Activated CD4-positive, alpha-beta T cell treated with anti-CD3 and anti-CD28 coated beads, Interleukin-2, amount 10 ng/mL, durations not matched to agents 7 days and 5 days (primary cell): Measurements from ENCODE around the gene EPS8L3. TPM values are rescaled to one million over a fixed set of nuclear protein-coding genes. Genes with fewer than 3 reads are reported as not detected.

Experiments used
- CTCF ChIA-PET: fragments of 350-600 bp; sonication (Branson Sonifier 250); formaldehyde crosslinking; loops from one replicate; lab custom pipeline; 2021; ENCODE audit warnings: antibody characterized with exemption; lab: Charles Lee
- POLR2A ChIA-PET: fragments of 350-600 bp; sonication (Branson Sonifier 250); formaldehyde crosslinking; loops from one replicate; lab custom pipeline; 2021; ENCODE audit warnings: antibody characterized with exemption; lab: Charles Lee
- DNase-seq: peaks from one replicate; pipeline ENCODE4 v3.0.0-alpha.2; 2020
- H3K27ac Mint-ChIP-seq: one replicate; pipeline ENCODE4 v1.8.0; 2021; ENCODE audit warnings: mild to moderate bottlenecking, moderate library complexity, mixed read lengths
- H3K27me3 Mint-ChIP-seq: one replicate; pipeline ENCODE4 v1.8.0; 2021; ENCODE audit warnings: mixed read lengths
- H3K36me3 Mint-ChIP-seq: one replicate; pipeline ENCODE4 v1.8.0; 2021; ENCODE audit warnings: low read depth, mixed read lengths
- H3K4me1 Mint-ChIP-seq: one replicate; pipeline ENCODE4 v1.8.0; 2021; ENCODE audit warnings: mixed read lengths
- H3K4me3 Mint-ChIP-seq: one replicate; pipeline ENCODE4 v1.8.0; 2021; ENCODE audit warnings: mild to moderate bottlenecking, moderate library complexity, mixed read lengths
- H3K9me3 Mint-ChIP-seq: one replicate; pipeline ENCODE4 v1.8.0; 2021; ENCODE audit warnings: mixed read lengths
- total RNA-seq, 2 experiments: library from RNA; stranded (reverse); gene quantifications; one replicate each; pipeline ENCODE4 v1.2.3, GENCODE V29; 2021

The EPS8L3 gene
- total RNA-seq, 2 experiments from 2014 or later = not detected

- no peak for DNase-seq
- Mint-ChIP-seq H3K27me3 (no peaks in the 10 kb centered on the region), H3K4me1 (peaks cover 27% of the 10 kb centered on the region), H3K36me3 (peaks cover 4% of the 10 kb centered on the region), H3K27ac (peak overlapping the region; percentile 74), H3K9me3 (peaks cover 4% of the 10 kb centered on the region), H3K4me3 (no peak overlapping the region)
- ChIA-PET CTCF (interaction anchor here (1.1 to 25.5 kb wide), 4 partner anchors 9 to 198 kb away, joined by 3 to 475 read pairs (median 62); partner anchors contain the start of gene AHCYL1), POLR2A (interaction anchor here (0.5 kb wide), 1 partner anchor 126 kb away, joined by 5 read pairs; no protein-coding TSS in a partner anchor)
Observed at GRCh38 chr1:109784551-109785252, 21.0 kb upstream of the EPS8L3 start.

DNA sequence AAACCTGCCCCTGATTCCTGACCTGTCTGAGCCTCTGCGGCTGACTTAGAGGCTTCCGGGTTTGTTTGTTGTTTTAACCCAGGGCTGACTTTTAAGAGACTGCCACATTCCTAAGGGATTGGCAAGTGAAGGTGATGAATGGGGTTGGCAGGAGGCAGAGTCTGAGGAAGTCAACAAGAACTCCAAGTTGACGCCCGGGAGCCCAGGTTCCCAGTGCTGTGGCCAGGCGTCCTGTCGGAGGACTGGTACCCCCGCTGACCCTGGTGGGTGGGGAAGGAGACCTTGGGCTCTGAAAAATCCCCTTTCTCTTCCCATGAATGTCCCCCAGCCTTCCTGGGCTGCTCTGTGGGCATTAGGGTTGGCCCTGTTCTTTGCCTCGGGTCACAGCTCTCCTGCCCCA lies 19.7 kb upstream of the EPS8L3 start:
- POLR2A ChIA-PET = no interaction called here
- peaks cover 4% of the 10 kb centered on the region for H3K36me3 Mint-ChIP-seq
- H3K4me1 Mint-ChIP-seq = peaks cover 18% of the 10 kb centered on the region
- H3K9me3 Mint-ChIP-seq = peaks cover 4% of the 10 kb centered on the region
- CTCF ChIA-PET = interaction anchor here (12.9 to 25.5 kb wide), 2 partner anchors 8 to 200 kb away, joined by 120 to 475 read pairs; partner anchors contain the start of gene AHCYL1
- no peak overlapping the region for H3K4me3 Mint-ChIP-seq
- H3K27ac Mint-ChIP-seq = no peak overlapping the region
- no peak for DNase-seq
- H3K27me3 Mint-ChIP-seq = no peaks in the 10 kb centered on the region

GRCh38 chr1:109782927-109783326 lies 19.2 kb upstream of the EPS8L3 start:
- DNase-seq = no peak
- ChIA-PET POLR2A (interaction anchor here (0.6 kb wide), 1 partner anchor 137 kb away, joined by 3 read pairs; no protein-coding TSS in a partner anchor), CTCF (interaction anchor here (1.7 to 25.5 kb wide), 3 partner anchors 8 to 200 kb away, joined by 9 to 475 read pairs (median 120); partner anchors contain the start of gene AHCYL1)
- H3K36me3 Mint-ChIP-seq = peaks cover 4% of the 10 kb centered on the region
- peaks cover 4% of the 10 kb centered on the region for H3K9me3 Mint-ChIP-seq
- no peak overlapping the region for H3K27ac Mint-ChIP-seq
- no peaks in the 10 kb centered on the region for H3K27me3 Mint-ChIP-seq
- peaks cover 15% of the 10 kb centered on the region for H3K4me1 Mint-ChIP-seq
- H3K4me3 Mint-ChIP-seq = no peak overlapping the region

- Mint-ChIP-seq H3K27me3 (no peaks in the 10 kb centered on the region), H3K4me3 (no peak overlapping the region), H3K36me3 (peaks cover 4% of the 10 kb centered on the region), H3K9me3 (peaks cover 4% of the 10 kb centered on the region), H3K4me1 (peaks cover 14% of the 10 kb centered on the region), H3K27ac (no peak overlapping the region)
- DNase-seq = no peak
- ChIA-PET CTCF (interaction anchor here (1.6 to 25.5 kb wide), 4 partner anchors 7 to 200 kb away, joined by 3 to 475 read pairs (median 64); partner anchors contain the start of gene AHCYL1), POLR2A (interaction anchor here (0.6 kb wide), 1 partner anchor 138 kb away, joined by 3 read pairs; no protein-coding TSS in a partner anchor)
Observed at GRCh38 chr1:109782514-109782913, 18.8 kb upstream of the EPS8L3 start.

DNA sequence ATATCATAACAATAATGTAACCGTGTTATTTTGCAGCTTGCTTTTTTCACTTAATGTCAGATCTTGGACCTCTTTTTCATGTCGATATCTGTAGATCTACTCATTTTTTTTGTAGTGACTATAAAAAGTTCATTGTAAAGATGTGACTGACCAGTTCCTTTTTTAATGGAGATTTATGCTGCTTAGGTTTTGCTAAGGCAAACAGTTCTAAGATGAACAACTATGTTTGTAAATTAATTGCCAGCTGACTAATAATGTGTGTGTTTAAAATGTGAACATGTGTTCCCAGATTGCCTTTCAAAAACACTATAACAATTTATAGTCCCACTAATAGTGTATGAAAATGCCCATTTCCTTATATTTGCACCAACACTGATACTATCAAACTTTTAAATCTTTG lies 18.1 kb upstream of the EPS8L3 start:
- CTCF ChIA-PET = interaction anchor here (1.6 to 25.5 kb wide), 3 partner anchors 9 to 201 kb away, joined by 3 to 475 read pairs (median 9); partner anchors contain the start of gene AHCYL1
- Mint-ChIP-seq H3K9me3 (peaks cover 4% of the 10 kb centered on the region), H3K36me3 (peaks cover 4% of the 10 kb centered on the region), H3K4me1 (peaks cover 16% of the 10 kb centered on the region), H3K27ac (no peak overlapping the region), H3K27me3 (no peaks in the 10 kb centered on the region), H3K4me3 (no peak overlapping the region)
- no peak for DNase-seq
- POLR2A ChIA-PET = no interaction called here

- Mint-ChIP-seq H3K27me3 (no peaks in the 10 kb centered on the region), H3K4me1 (peaks cover 11% of the 10 kb centered on the region), H3K4me3 (no peak overlapping the region), H3K27ac (no peak overlapping the region), H3K9me3 (peaks cover 4% of the 10 kb centered on the region), H3K36me3 (peaks cover 4% of the 10 kb centered on the region)
- POLR2A ChIA-PET = no interaction called here
- CTCF ChIA-PET = interaction anchor here (1.6 to 25.5 kb wide), 3 partner anchors 10 to 202 kb away, joined by 3 to 475 read pairs (median 9); partner anchors contain the start of gene AHCYL1
- no peak for DNase-seq
Observed at GRCh38 chr1:109780982-109781381, 17.3 kb upstream of the EPS8L3 start.

- H3K27ac Mint-ChIP-seq = peak overlapping the region; percentile 20
- peaks cover 4% of the 10 kb centered on the region for H3K36me3 Mint-ChIP-seq
- H3K4me1 Mint-ChIP-seq = peaks cover 16% of the 10 kb centered on the region
- ChIA-PET POLR2A (interaction anchor here (1.9 kb wide), 1 partner anchor 206 kb away, joined by 10 read pairs; the partner anchor contains the start of gene AHCYL1), CTCF (interaction anchor here (1.0 to 25.5 kb wide), 15 partner anchors 11 to 249 kb away, joined by 3 to 475 read pairs (median 10); partner anchors contain the start of genes AHCYL1, EPS8L3, GPR61 and GSTM4)
- H3K9me3 Mint-ChIP-seq = peaks cover 4% of the 10 kb centered on the region
- no peak for DNase-seq
- H3K4me3 Mint-ChIP-seq = no peak overlapping the region
- H3K27me3 Mint-ChIP-seq = peaks cover 9% of the 10 kb centered on the region
Observed at GRCh38 chr1:109777980-109778625, 14.4 kb upstream of the EPS8L3 start.

DNA sequence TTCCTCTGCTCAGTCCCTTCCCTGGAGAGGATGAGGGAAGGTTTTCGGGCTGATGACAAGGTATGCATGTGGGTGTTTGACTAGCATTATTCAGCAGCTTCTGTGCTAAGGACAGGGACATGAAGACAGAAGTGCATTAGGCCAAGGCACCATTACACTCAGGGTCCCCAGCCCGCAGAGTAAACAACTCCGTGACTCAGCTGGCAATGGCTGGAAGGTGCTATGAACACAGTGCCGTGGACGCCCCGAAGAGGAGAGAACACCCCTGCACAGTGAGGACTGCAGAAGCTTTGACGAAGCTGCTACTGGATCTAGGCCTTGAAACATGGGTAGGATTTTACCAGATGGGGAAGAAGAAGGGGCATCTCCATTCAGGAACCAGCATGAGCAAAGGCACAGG lies 13.7 kb upstream of the EPS8L3 start:
- Mint-ChIP-seq H3K4me3 (no peak overlapping the region), H3K36me3 (peaks cover 4% of the 10 kb centered on the region), H3K27me3 (peaks cover 9% of the 10 kb centered on the region), H3K27ac (peak overlapping the region; percentile 63), H3K9me3 (peaks cover 4% of the 10 kb centered on the region), H3K4me1 (peaks cover 16% of the 10 kb centered on the region)
- DNase-seq = no peak
- ChIA-PET POLR2A (interaction anchor here (1.9 kb wide), 1 partner anchor 207 kb away, joined by 10 read pairs; the partner anchor contains the start of gene AHCYL1), CTCF (interaction anchor here (0.5 to 25.5 kb wide), 40 partner anchors 12 to 803 kb away, joined by 3 to 475 read pairs (median 4); partner anchors contain the start of genes AHCYL1, EPS8L3, GPR61 and GSTM4)

GRCh38 chr1:109776911-109777310 lies 13.2 kb upstream of the EPS8L3 start:
- peaks cover 4% of the 10 kb centered on the region for H3K9me3 Mint-ChIP-seq
- peak; percentile 84 for DNase-seq
- no peak overlapping the region for H3K4me3 Mint-ChIP-seq
- peaks cover 9% of the 10 kb centered on the region for H3K27me3 Mint-ChIP-seq
- peak overlapping the region; percentile 80 for H3K27ac Mint-ChIP-seq
- ChIA-PET POLR2A (interaction anchor here (1.9 kb wide), 1 partner anchor 207 kb away, joined by 10 read pairs; the partner anchor contains the start of gene AHCYL1), CTCF (interaction anchor here (0.5 to 25.5 kb wide), 43 partner anchors 12 to 803 kb away, joined by 3 to 475 read pairs (median 4); partner anchors contain the start of genes AHCYL1, EPS8L3, GPR61 and GSTM4)
- peaks cover 20% of the 10 kb centered on the region for H3K4me1 Mint-ChIP-seq
- H3K36me3 Mint-ChIP-seq = peaks cover 4% of the 10 kb centered on the region

- Mint-ChIP-seq H3K27ac (no peak overlapping the region), H3K4me3 (no peak overlapping the region), H3K27me3 (peaks cover 9% of the 10 kb centered on the region), H3K4me1 (peaks cover 20% of the 10 kb centered on the region), H3K9me3 (peaks cover 4% of the 10 kb centered on the region), H3K36me3 (peaks cover 4% of the 10 kb centered on the region)
- POLR2A ChIA-PET = interaction anchor here (1.9 kb wide), 1 partner anchor 208 kb away, joined by 10 read pairs; the partner anchor contains the start of gene AHCYL1
- CTCF ChIA-PET = interaction anchor here (0.8 to 25.5 kb wide), 39 partner anchors 13 to 258 kb away, joined by 3 to 475 read pairs (median 4); partner anchors contain the start of genes AHCYL1, EPS8L3, GPR61 and GSTM4
- DNase-seq = no peak
Observed at GRCh38 chr1:109776206-109776835, 12.6 kb upstream of the EPS8L3 start.

DNA sequence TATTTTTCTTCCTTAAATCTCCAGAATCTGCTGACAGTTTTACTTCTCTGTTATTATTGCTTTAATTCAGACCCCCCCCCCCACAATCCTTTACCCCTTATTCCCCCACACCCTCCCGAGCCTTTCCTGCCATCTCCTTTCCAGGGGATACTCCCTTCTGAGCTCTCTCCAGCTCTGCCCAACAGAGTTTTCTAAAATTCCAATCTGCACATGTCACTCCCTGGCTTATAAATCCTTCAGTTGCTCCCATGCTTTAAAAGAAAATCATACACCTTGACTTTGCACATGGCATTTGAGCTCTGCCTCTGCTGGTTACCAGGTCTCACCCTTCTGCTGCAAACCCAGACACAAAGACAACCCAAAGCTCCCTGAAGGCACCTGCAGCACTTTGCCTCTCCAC lies 11.7 kb upstream of the EPS8L3 start:
- H3K4me3 Mint-ChIP-seq = no peak overlapping the region
- CTCF ChIA-PET = interaction anchor here (0.9 to 25.5 kb wide), 13 partner anchors 13 to 267 kb away, joined by 3 to 475 read pairs (median 17); partner anchors contain the start of genes AHCYL1 and EPS8L3
- peaks cover under 1% of the 10 kb centered on the region for H3K9me3 Mint-ChIP-seq
- peaks cover under 1% of the 10 kb centered on the region for H3K36me3 Mint-ChIP-seq
- POLR2A ChIA-PET = interaction anchor here (1.7 kb wide), 1 partner anchor 209 kb away, joined by 5 read pairs; the partner anchor contains the start of gene AHCYL1
- H3K27ac Mint-ChIP-seq = peak overlapping the region; percentile 43
- no peak for DNase-seq
- H3K27me3 Mint-ChIP-seq = peaks cover 9% of the 10 kb centered on the region
- peaks cover 20% of the 10 kb centered on the region for H3K4me1 Mint-ChIP-seq
